AG09319 (cell line): ENCODE measurements around the gene FBRSL1.
"Not testable (repeated sequence)": the region's sequence is repeated elsewhere in the genome, so short reads cannot be mapped to it uniquely, and the experiment has no call there.

Experiments
- DNase-seq: peaks from one replicate; pipeline ENCODE4 v3.0.0-alpha.2; 2010; ENCODE audit warnings: low read depth; ENCODE audit errors: extremely low read depth
- TF ChIP-seq, protein P1 (sequence below): IDR thresholded peaks from 2 replicates; pipeline ENCODE4 v1.5.1; 2011; ENCODE audit warnings: low read depth, mild to moderate bottlenecking, inconsistent platforms, low read length, moderate library complexity

Gene FBRSL1

DNA sequence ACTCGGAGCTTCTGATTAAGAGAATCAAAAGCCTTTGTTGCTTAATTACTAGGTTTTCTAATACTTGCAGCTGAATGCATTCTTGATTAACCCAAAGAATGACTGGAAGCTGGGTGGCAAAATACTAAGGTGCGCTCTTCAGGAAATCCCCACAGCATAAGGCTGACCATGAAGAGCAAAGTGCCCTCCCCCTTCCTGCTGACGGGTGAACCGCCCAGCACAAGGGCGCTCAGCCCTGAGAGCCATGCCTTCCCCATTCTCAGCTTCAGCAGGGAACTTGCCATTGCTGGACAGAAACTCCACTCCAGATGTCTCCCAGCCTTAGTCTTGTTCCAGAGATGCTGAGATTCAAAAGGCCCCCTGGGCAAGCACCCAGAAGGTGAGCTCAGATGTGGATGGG, 27.2 kb upstream of the FBRSL1 start:
- no peak for DNase-seq
- TF ChIP-seq, protein P1, sequence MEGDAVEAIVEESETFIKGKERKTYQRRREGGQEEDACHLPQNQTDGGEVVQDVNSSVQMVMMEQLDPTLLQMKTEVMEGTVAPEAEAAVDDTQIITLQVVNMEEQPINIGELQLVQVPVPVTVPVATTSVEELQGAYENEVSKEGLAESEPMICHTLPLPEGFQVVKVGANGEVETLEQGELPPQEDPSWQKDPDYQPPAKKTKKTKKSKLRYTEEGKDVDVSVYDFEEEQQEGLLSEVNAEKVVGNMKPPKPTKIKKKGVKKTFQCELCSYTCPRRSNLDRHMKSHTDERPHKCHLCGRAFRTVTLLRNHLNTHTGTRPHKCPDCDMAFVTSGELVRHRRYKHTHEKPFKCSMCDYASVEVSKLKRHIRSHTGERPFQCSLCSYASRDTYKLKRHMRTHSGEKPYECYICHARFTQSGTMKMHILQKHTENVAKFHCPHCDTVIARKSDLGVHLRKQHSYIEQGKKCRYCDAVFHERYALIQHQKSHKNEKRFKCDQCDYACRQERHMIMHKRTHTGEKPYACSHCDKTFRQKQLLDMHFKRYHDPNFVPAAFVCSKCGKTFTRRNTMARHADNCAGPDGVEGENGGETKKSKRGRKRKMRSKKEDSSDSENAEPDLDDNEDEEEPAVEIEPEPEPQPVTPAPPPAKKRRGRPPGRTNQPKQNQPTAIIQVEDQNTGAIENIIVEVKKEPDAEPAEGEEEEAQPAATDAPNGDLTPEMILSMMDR = no peak

DNA sequence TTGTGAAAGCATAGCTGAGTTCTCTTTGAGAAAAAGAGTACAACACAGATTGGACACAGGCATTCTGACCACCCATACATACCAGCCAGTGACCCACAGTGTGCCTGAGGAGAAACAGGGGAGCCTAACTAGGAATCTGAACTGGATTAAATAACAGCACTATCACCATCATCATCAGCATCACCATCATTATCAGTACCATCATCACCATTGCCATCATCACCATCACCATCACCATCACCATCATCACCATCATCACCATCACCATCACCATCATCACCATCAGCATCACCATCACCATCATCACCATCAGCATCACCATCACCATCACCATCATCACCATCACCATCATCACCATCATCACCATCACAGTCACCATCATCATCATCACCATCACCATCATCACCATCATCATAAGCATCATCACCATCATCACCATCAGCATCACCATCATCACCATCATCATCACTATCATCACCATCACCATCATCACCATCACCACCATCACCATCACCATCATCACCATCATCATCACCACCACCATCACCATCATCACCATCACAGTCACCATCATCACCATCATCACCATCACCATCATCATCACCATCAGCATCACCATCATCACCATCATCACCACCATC, 26.5 kb upstream of the FBRSL1 start:
- not testable (repeated sequence) for DNase-seq

- not testable (repeated sequence) for DNase-seq
Observed at GRCh38 chr12:132464304-132464703, 25.6 kb upstream of the FBRSL1 start.

- no peak for DNase-seq
- TF ChIP-seq, protein P1 = no peak
Observed at GRCh38 chr12:132464820-132465219, 25.1 kb upstream of the FBRSL1 start.

DNA sequence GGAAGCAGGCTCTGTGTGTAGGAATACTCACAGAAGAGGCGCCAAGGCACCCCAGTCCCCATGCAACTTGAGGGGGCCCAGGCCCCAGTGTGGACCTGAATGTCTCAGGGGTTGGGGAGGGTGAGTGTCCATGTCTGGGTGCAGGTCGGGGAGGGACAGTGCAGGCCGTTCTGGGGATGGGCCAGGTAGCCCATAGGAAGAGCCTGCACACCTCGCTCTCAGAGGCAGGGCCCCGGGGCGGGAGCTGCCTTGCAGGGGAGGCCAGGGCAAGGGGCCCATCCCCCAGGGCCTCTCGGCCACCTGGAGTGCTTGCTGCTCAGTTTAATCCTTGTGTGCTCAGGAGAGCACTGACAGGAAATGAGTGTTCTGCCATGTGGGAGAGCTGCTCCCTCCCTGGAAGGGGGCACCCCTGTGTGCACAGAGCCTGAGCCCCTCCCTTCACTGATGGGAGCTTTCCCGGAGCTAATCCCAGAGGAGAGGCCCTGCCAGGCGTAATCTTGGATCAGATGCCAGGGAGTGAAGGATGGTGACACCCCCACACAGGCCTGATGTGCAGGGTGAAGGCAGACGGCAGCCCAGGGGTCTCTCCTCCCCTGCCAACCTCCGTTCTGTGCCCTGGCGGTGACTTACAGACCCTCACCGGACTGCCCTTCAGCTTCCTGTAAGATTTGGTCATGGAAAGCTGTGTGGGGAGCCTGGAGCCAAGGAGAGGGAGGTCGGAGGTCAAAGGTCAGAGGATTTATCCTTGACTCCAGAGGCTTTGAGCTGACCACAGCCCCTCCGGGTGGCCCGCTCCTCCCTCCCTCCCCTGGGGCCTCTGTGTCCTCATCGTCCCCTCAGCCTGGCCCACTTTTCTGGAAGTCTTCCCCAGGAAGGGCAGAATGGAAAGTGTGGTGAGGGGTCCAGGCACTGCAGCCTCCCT, 24.4 kb upstream of the FBRSL1 start:
- DNase-seq = no peak
- TF ChIP-seq, protein P1 = no peak

- no peak for DNase-seq
- TF ChIP-seq, protein P1 = no peak
Observed at GRCh38 chr12:132466241-132467201, 23.4 kb upstream of the FBRSL1 start.

DNA sequence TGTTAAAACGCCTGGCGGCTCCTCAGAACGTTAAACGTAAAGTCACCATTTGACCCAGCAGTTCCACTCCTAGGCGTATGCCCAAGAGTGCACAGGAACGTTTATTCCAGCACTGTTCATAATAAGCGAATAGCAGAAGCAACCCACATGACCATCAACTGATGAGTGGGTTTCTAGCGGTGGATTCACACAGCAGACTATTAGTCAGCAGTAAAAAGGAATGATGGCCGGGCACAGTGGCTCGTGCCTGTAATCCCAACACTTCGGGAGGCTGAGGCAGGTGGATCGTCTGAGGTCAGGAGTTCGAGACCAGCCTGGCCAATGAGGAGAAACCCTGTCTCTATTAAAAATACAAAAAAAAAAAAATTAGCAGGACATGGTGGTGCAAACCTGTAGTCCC, 22.4 kb upstream of the FBRSL1 start:
- TF ChIP-seq, protein P1 = no peak
- DNase-seq = no peak

DNA sequence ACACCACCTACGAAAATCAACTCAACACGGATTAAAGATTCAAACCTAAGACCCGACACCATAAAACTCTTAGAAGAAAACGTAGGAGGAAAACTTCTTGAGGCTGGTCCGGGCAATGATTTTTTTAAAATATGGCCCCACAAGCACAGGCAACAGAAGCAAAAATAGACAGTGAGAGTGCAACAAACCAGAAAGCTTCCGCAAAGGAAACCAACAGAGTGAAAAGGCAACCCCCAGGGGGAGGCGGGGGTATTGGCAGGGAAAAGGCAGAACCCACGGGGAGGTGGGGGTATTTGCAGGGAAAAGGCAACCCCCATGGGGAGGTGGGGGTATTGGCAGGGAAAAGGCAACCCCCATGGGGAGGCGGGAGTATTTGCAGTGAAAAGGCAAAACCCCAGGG, 20.5 kb upstream of the FBRSL1 start:
- no peak for DNase-seq
- TF ChIP-seq, protein P1 = no peak
